Stomach (tissue), 4 donors: ENCODE results near the gene SGK1.
"Not testable (repeated sequence)": the region's sequence is repeated elsewhere in the genome, so short reads cannot be mapped to it uniquely, and the experiment has no call there.

Experiments used
- CTCF ChIP-seq, 7 experiments: fragments of 450-650 bp in 4 of 7; fragments of 200-600 bp in 3 of 7; sonication (generic) in 3 of 7; IDR thresholded peaks; one replicate each; pipeline ENCODE4 v1.5.1; 2016 to 2019; ENCODE audit warnings: antibody characterized with exemption in 7 of 7, control low read depth in 2 of 7, mild to moderate bottlenecking in 1 of 7
- POLR2A ChIP-seq, 4 donors: fragments of 450-650 bp; IDR thresholded peaks; one replicate each; pipeline ENCODE4 v1.6.1; 2016; ENCODE audit warnings: antibody characterized with exemption in 4 of 4, control low read depth in 2 of 4, mild to moderate bottlenecking in 1 of 4, moderate library complexity in 1 of 4

GRCh38 chr6:134319686-134320085, 1.8 kb upstream of the SGK1 start:
- TF ChIP-seq CTCF, POLR2A (IDR thresholded peaks at IDR 0.05): not testable (repeated sequence)
